H1 (cell line): Measurements from ENCODE around the gene CYGB. TPM values are rescaled to one million over a fixed set of nuclear protein-coding genes. Genes with fewer than 3 reads are reported as not detected.
A peak's percentile ranks its signal among the peaks of the same experiment; 100 is the strongest.

Source experiments
- CTCF ChIA-PET: fragments of 300-600 bp; sonication (Branson Sonifier 250); formaldehyde crosslinking; loops from one replicate; lab custom pipeline; 2021; ENCODE audit not compliant: partially characterized antibody; lab: Charles Lee
- POLR2A ChIA-PET: fragments of 300-600 bp; sonication (Branson Sonifier 250); formaldehyde crosslinking; loops from one replicate; lab custom pipeline; 2021; ENCODE audit warnings: inconsistent platforms; ENCODE audit not compliant: partially characterized antibody; lab: Charles Lee
- DNase-seq, 2 experiments: peaks; one replicate each; pipeline versions ENCODE4 v3.0.0 to v3.0.0-alpha.2; 2010 to 2022; ENCODE audit warnings: low spot score in 2 of 2, low read depth in 1 of 2, mixed read lengths in 1 of 2
- FAIRE-seq: peaks from 2 replicates; lab custom pipeline; 2011; peaks lifted over from hg19 to GRCh38; lab: Jason Lieb, UNC
- H2AFZ ChIP-seq: 2 replicates; pipeline ENCODE4 v1.8.1; 2012; ENCODE audit warnings: low read length, inconsistent platforms
- H2AK5ac ChIP-seq: 2 replicates; pipeline ENCODE4 v1.6.1; 2013; ENCODE audit warnings: low read depth, low read length
- H2BK120ac ChIP-seq: replicated peaks from 2 replicates; pipeline ENCODE3; 2013; ENCODE audit warnings: low read depth, low read length, inconsistent platforms
- H2BK12ac ChIP-seq: 2 replicates; pipeline ENCODE4 v1.6.1; 2013; ENCODE audit warnings: low read depth, low read length
- H2BK15ac ChIP-seq: 2 replicates; pipeline ENCODE4 v1.6.1; 2013; ENCODE audit warnings: low read length
- H2BK20ac ChIP-seq: 2 replicates; pipeline ENCODE4 v1.6.1; 2013; ENCODE audit warnings: low read length
- H2BK5ac ChIP-seq: 2 replicates; pipeline ENCODE4 v1.6.1; 2013; ENCODE audit warnings: low read depth, low read length
- H3K14ac ChIP-seq: 2 replicates; pipeline ENCODE4 v1.6.1; 2013; ENCODE audit warnings: inconsistent platforms; ENCODE audit not compliant: insufficient read length
- H3K18ac ChIP-seq: 2 replicates; pipeline ENCODE4 v1.6.1; 2013; ENCODE audit warnings: low read length; ENCODE audit errors: extremely low read depth
- H3K23ac ChIP-seq: 2 replicates; pipeline ENCODE4 v1.6.1; 2013; ENCODE audit warnings: inconsistent platforms; ENCODE audit not compliant: insufficient read length
- H3K23me2 ChIP-seq: 2 replicates; pipeline ENCODE4 v1.6.1; 2013; ENCODE audit warnings: low read depth, low read length
- H3K27ac ChIP-seq: 2 replicates; pipeline ENCODE4 v1.6.1; 2011; ENCODE audit warnings: low read depth, low read length, inconsistent platforms
- H3K27me3 ChIP-seq, 4 experiments: replicated peaks in 1 of 4; 1 replicate in 1 of 4; 2 replicates in 3 of 4; pipeline versions ENCODE4 v1.6.1 to v1.8.1; 2011 to 2013; ENCODE audit warnings: low read length in 3 of 4, mild to moderate bottlenecking in 3 of 4, inconsistent platforms in 2 of 4, mixed read lengths in 2 of 4, moderate library complexity in 1 of 4; ENCODE audit not compliant: control insufficient read depth in 3 of 4, insufficient read depth in 3 of 4; ENCODE audit errors: extremely low read depth in 1 of 4
- H3K36me3 ChIP-seq, 4 experiments: 2 replicates each; pipeline versions ENCODE4 v1.6.1 to v1.8.1; 2011 to 2013; ENCODE audit warnings: mild to moderate bottlenecking in 4 of 4, low read length in 3 of 4, moderate library complexity in 2 of 4, control low read depth in 1 of 4, inconsistent platforms in 1 of 4; ENCODE audit not compliant: insufficient read depth in 4 of 4, control insufficient read depth in 2 of 4
- H3K4ac ChIP-seq: replicated peaks from 2 replicates; pipeline ENCODE3; 2013; ENCODE audit warnings: low read length, low read depth, mixed read lengths, inconsistent platforms; ENCODE audit not compliant: insufficient read length
- H3K4me1 ChIP-seq, 4 experiments: replicated peaks in 1 of 4; 1 replicate in 1 of 4; 2 replicates in 3 of 4; pipeline versions ENCODE4 v1.6.1 to v1.8.1; 2011 to 2013; ENCODE audit warnings: low read length in 3 of 4, inconsistent platforms in 2 of 4, mixed read lengths in 1 of 4; ENCODE audit not compliant: insufficient read depth in 4 of 4, control insufficient read depth in 3 of 4
- H3K4me2 ChIP-seq, 2 experiments: 2 replicates each; pipeline versions ENCODE4 v1.6.1 to v1.8.1; 2011 to 2013; ENCODE audit warnings: low read depth in 2 of 2, low read length in 2 of 2, control low read depth in 1 of 2, inconsistent platforms in 1 of 2, mild to moderate bottlenecking in 1 of 2; ENCODE audit not compliant: insufficient read depth in 1 of 2
- H3K4me3 ChIP-seq, 4 experiments: fragments of 200-600, 300-600 bp in 1 of 4; sonication (generic), shearing (Covaris generic), sonication (Bioruptor Twin) in 1 of 4; 2 replicates each; pipeline versions ENCODE4 v1.5.1 to v1.8.1; 2011 to 2016; ENCODE audit warnings: low read length in 4 of 4, low read depth in 3 of 4, control low read depth in 2 of 4, inconsistent platforms in 2 of 4, mild to moderate bottlenecking in 2 of 4, mixed read lengths in 1 of 4, moderate library complexity in 1 of 4; ENCODE audit not compliant: insufficient read depth in 2 of 4; ENCODE audit errors: extremely low read depth in 1 of 4
- H3K56ac ChIP-seq: replicated peaks from 2 replicates; pipeline ENCODE3; 2013; ENCODE audit warnings: low read depth, mild to moderate bottlenecking, mixed read lengths, low read length, inconsistent platforms; ENCODE audit not compliant: insufficient read length
- H3K79me1 ChIP-seq: 2 replicates; pipeline ENCODE4 v1.6.1; 2013; ENCODE audit warnings: low read depth, low read length, control low read depth
- H3K79me2 ChIP-seq, 2 experiments: 2 replicates each; pipeline versions ENCODE4 v1.6.1 to v1.8.1; 2012 to 2013; ENCODE audit warnings: low read length in 2 of 2, mild to moderate bottlenecking in 2 of 2, inconsistent platforms in 1 of 2; ENCODE audit not compliant: insufficient read depth in 2 of 2, control insufficient read depth in 1 of 2
- H3K9ac ChIP-seq, 4 experiments: replicated peaks in 1 of 4; 1 replicate in 1 of 4; 2 replicates in 3 of 4; pipeline versions ENCODE4 v1.6.1 to v1.8.1; 2011 to 2013; ENCODE audit warnings: low read depth in 3 of 4, low read length in 3 of 4, control low read depth in 2 of 4, mild to moderate bottlenecking in 2 of 4, moderate library complexity in 2 of 4, inconsistent platforms in 1 of 4; ENCODE audit errors: extremely low read depth in 1 of 4
- H3K9me3 ChIP-seq, 2 experiments: 2 replicates each; pipeline versions ENCODE4 v1.6.1 to v1.8.1; 2012 to 2013; ENCODE audit warnings: mild to moderate bottlenecking in 2 of 2, moderate library complexity in 2 of 2, control low read depth in 1 of 2, inconsistent platforms in 1 of 2, low read depth in 1 of 2, low read length in 1 of 2, mixed read lengths in 1 of 2; ENCODE audit not compliant: insufficient read depth in 2 of 2
- H4K20me1 ChIP-seq, 2 experiments: replicated peaks in 1 of 2; 2 replicates each; pipeline versions ENCODE3 to v1.8.1; 2011 to 2013; ENCODE audit warnings: inconsistent platforms in 2 of 2, low read length in 2 of 2, mild to moderate bottlenecking in 1 of 2; ENCODE audit not compliant: insufficient read depth in 2 of 2, control insufficient read depth in 1 of 2
- H4K5ac ChIP-seq: 2 replicates; pipeline ENCODE4 v1.6.1; 2013; ENCODE audit warnings: low read length, low read depth, mixed read lengths, inconsistent platforms; ENCODE audit not compliant: insufficient read length
- H4K8ac ChIP-seq: 2 replicates; pipeline ENCODE4 v1.8.0; 2013; ENCODE audit warnings: mild to moderate bottlenecking, moderate library complexity, low read length, inconsistent platforms; ENCODE audit not compliant: insufficient read depth; ENCODE audit errors: extremely low read depth
- H4K91ac ChIP-seq: replicated peaks from 2 replicates; pipeline ENCODE3; 2013; ENCODE audit warnings: low read length, mixed read lengths, inconsistent platforms; ENCODE audit not compliant: insufficient read length
- BCL11A ChIP-seq, 2 experiments: IDR thresholded peaks; one replicate each; pipeline ENCODE4 v1.6.1; 2011; ENCODE audit warnings: low read depth in 2 of 2, low read length in 2 of 2, mild to moderate bottlenecking in 2 of 2
- CBX5 ChIP-seq: fragments of 300-800, 300-1000 bp; sonication (generic); IDR thresholded peaks from 2 replicates; pipeline ENCODE4 v1.7.1; 2016; ENCODE audit warnings: antibody characterized with exemption, low read length, low read depth
- CEBPB ChIP-seq: IDR thresholded peaks from 2 replicates; pipeline ENCODE4 v1.6.1; 2012; ENCODE audit warnings: low read depth, low read length
- EGR1 ChIP-seq: IDR thresholded peaks from 2 replicates; pipeline ENCODE4 v1.6.1; 2011; ENCODE audit warnings: low read depth, low read length, borderline replicate concordance
- EZH2 ChIP-seq: fragments of 200-600 bp; sonication (generic); IDR thresholded peaks from 2 replicates; pipeline ENCODE4 v1.7.1; 2012; ENCODE audit warnings: low read depth, mild to moderate bottlenecking, moderate library complexity, low read length, inconsistent platforms; ENCODE audit not compliant: severe bottlenecking
- JUN ChIP-seq: IDR thresholded peaks from 2 replicates; pipeline ENCODE4 v1.6.1; 2011; ENCODE audit warnings: low read depth, mild to moderate bottlenecking, improper control_type of control experiment, low read length
- PHF8 ChIP-seq: fragments of 200-600 bp; sonication (generic); conservative IDR thresholded peaks from 2 replicates; pipeline ENCODE4 v1.7.1; 2012; ENCODE audit warnings: low read depth, mild to moderate bottlenecking, inconsistent platforms, low read length, moderate library complexity
- SP1 ChIP-seq: IDR thresholded peaks from 2 replicates; pipeline ENCODE4 v1.6.1; 2011; ENCODE audit warnings: low read depth, low read length
- SP2 ChIP-seq: IDR thresholded peaks from 2 replicates; pipeline ENCODE4 v1.6.1; 2012; ENCODE audit warnings: mild to moderate bottlenecking, low read length, inconsistent platforms
- SP4 ChIP-seq: IDR thresholded peaks from 2 replicates; pipeline ENCODE4 v1.6.1; 2012; ENCODE audit warnings: low read length, inconsistent platforms
- SRF ChIP-seq: IDR thresholded peaks from 2 replicates; pipeline ENCODE4 v1.6.1; 2011; ENCODE audit warnings: mild to moderate bottlenecking, low read depth, low read length, moderate library complexity
- TBP ChIP-seq: IDR thresholded peaks from 2 replicates; pipeline ENCODE4 v1.6.1; 2011; ENCODE audit warnings: low read depth, low read length, improper control_type of control experiment
- TEAD4 ChIP-seq: IDR thresholded peaks from 2 replicates; pipeline ENCODE4 v1.6.1; 2012; ENCODE audit warnings: low read depth, low read length, inconsistent platforms, mixed read lengths
- WGBS, 2 experiments: shearing (Covaris generic) in 1 of 2; methylation state at CpG; one replicate each; pipeline versions ENCODE4 v1.1.6 to v1.1.7; 2013 to 2015; ENCODE audit warnings: low lambda C conversion rate in 2 of 2, mixed read lengths in 2 of 2, inconsistent platforms in 1 of 2, low coverage in 1 of 2, missing lambda C conversion rate in 1 of 2; ENCODE audit not compliant: insufficient replicate concordance in 2 of 2, insufficient coverage in 1 of 2, insufficient read length in 1 of 2; ENCODE audit errors: extremely low coverage in 1 of 2, missing lambda C conversion rate in 1 of 2; 5-methylcytosine and 5-hydroxymethylcytosine counted together
- polyA plus RNA-seq, 7 experiments: library from polyadenylated mRNA; depleted of rRNA in 3 of 7; stranded (reverse) in 5 of 7; unstranded in 2 of 7; fragments of >200 nt in 5 of 7; fragments of 200-250 nt in 2 of 7; gene quantifications; 1 replicate in 5 of 7; 2 replicates in 1 of 7; 4 replicates in 1 of 7; pipeline versions ENCODE4 v1.2.1 to v1.2.3, GENCODE V29; 2011 to 2013; ENCODE audit warnings: missing spikeins in 2 of 7, mixed read lengths in 2 of 7
- total RNA-seq: library from RNA; stranded (reverse); fragmentation: NEBNext Ultra II Directional; extraction: Animal tissue kit (Norgen Biotek cat#: 25700); gene quantifications from 2 replicates; pipeline ENCODE4 v1.2.1, GENCODE V29; 2021

CYGB gene
- total and polyA plus RNA-seq, 2 of the 8 experiments (the other 6 are each of a cell fraction or from before 2014, with no cell fraction given): 2.7 to 3.7 TPM

- Histone ChIP-seq H3K23ac (no peak overlapping the region), H4K5ac (no peak overlapping the region), H2BK20ac (no peak overlapping the region), H3K4me1 (peaks cover 0 to 22% (median 11%) of the 10 kb centered on the region in 4 experiments; a peak in 6 of 7 replicates), H2AK5ac (no peak overlapping the region), H3K4me3 (peak overlapping the region in 1 of 4 experiments; percentile 67; a peak in 2 of 8 replicates), H2AFZ (no peak overlapping the region), H2BK5ac (no peak overlapping the region), H4K8ac (no peak overlapping the region), H3K23me2 (peaks cover 11% of the 10 kb centered on the region), H3K36me3 (no peaks in the 10 kb centered on the region), H3K4me2 (peak overlapping the region in 1 of 2 experiments; percentile 76; a peak in 1 of 4 replicates), H3K14ac (no peak overlapping the region), H4K20me1 (no peaks in the 10 kb centered on the region), H3K27me3 (peaks cover 8 to 46% (median 37%) of the 10 kb centered on the region in 4 experiments), H3K56ac (no peak overlapping the region), H3K9me3 (no peaks in the 10 kb centered on the region), H3K4ac (no peak overlapping the region), H3K27ac (no peak overlapping the region), H3K79me2 (no peaks in the 10 kb centered on the region), H2BK15ac (0 out of 2 replicates have a peak overlapping the region, but pooled peaks have one; percentile 76), H3K18ac (no peak overlapping the region), H3K9ac (no peak overlapping the region), H2BK12ac (no peak overlapping the region), H2BK120ac (no peak overlapping the region), H3K79me1 (no peaks in the 10 kb centered on the region), H4K91ac (no peak overlapping the region)
- FAIRE-seq (no peak), DNase-seq (no peak)
- 82% methylated on average over 6 of the region's 9 CpGs; no CpG with 5 or more reads in 1 of the 2 experiments for WGBS, 2 experiments
- ChIA-PET CTCF (interaction anchor here (0.6 to 15.6 kb wide), 14 partner anchors 10 to 345 kb away, joined by 3 to 260 read pairs (median 5); no protein-coding TSS in a partner anchor), POLR2A (interaction anchor here (1.0 to 4.0 kb wide), 5 partner anchors 10 to 193 kb away, joined by 3 to 38 read pairs (median 8); no protein-coding TSS in a partner anchor)
- TF ChIP-seq JUN (no peak), PHF8 (no peak), SP1 (no peak), SP4 (no peak), TBP (no peak), CEBPB (no peak), EGR1 (no peak), SP2 (no peak), SRF (no peak), CBX5 (no peak), TEAD4 (no peak), EZH2 (no peak), BCL11A (IDR thresholded peaks at IDR 0.05; ENCODE audit: low read depth in 2 of 2, low read length in 2 of 2) (no peak)
Observed at GRCh38 chr17:76538941-76539570, 1.5 kb upstream of the CYGB start.
